ENCODE data around the gene MAPKAP1.

Gene MAPKAP1

DNA sequence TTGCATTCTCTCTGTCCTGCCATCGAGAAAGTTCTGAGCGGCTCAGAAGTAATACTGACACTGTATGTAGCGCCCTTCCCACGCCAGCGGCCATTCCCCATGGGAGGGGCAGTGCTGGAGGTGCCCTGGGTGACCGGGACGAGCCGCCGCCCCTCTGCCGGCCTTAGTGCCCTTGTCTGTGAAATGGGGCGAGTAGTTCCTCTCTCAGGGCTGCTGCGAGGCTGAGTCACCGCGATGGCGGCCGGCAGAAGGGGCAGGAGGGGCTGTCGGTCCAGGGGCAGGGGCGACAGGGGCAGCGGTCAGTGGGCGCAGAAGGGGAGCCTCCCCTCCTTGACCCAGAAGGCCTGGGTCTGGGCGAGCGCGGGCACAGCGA, 296.5 kb downstream of the MAPKAP1 start:
- ATAC-seq = no peak
- TF ChIP-seq CSDC2 (CRISPR knock-in tag; IDR thresholded peaks at IDR 0.05) = no peak
- TF ChIP-seq PPARA (CRISPR knock-in tag; IDR thresholded peaks at IDR 0.05; ENCODE audit: borderline replicate concordance) = no peak
- no peak for TF ChIP-seq ZFP3 (CRISPR knock-in tag; IDR thresholded peaks at IDR 0.05)
- TF ChIP-seq, protein P1, sequence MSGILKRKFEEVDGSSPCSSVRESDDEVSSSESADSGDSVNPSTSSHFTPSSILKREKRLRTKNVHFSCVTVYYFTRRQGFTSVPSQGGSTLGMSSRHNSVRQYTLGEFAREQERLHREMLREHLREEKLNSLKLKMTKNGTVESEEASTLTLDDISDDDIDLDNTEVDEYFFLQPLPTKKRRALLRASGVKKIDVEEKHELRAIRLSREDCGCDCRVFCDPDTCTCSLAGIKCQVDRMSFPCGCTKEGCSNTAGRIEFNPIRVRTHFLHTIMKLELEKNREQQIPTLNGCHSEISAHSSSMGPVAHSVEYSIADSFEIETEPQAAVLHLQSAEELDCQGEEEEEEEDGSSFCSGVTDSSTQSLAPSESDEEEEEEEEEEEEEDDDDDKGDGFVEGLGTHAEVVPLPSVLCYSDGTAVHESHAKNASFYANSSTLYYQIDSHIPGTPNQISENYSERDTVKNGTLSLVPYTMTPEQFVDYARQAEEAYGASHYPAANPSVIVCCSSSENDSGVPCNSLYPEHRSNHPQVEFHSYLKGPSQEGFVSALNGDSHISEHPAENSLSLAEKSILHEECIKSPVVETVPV (CRISPR knock-in tag; IDR thresholded peaks at IDR 0.05) = no peak
- TF ChIP-seq TOX (CRISPR knock-in tag; IDR thresholded peaks at IDR 0.05; ENCODE audit: borderline replicate concordance) = no peak
- TF ChIP-seq, protein P2, sequence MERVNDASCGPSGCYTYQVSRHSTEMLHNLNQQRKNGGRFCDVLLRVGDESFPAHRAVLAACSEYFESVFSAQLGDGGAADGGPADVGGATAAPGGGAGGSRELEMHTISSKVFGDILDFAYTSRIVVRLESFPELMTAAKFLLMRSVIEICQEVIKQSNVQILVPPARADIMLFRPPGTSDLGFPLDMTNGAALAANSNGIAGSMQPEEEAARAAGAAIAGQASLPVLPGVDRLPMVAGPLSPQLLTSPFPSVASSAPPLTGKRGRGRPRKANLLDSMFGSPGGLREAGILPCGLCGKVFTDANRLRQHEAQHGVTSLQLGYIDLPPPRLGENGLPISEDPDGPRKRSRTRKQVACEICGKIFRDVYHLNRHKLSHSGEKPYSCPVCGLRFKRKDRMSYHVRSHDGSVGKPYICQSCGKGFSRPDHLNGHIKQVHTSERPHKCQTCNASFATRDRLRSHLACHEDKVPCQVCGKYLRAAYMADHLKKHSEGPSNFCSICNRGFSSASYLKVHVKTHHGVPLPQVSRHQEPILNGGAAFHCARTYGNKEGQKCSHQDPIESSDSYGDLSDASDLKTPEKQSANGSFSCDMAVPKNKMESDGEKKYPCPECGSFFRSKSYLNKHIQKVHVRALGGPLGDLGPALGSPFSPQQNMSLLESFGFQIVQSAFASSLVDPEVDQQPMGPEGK (CRISPR knock-in tag; IDR thresholded peaks at IDR 0.05; ENCODE audit: borderline replicate concordance) = no peak
- TF ChIP-seq ZNF8 (CRISPR knock-in tag; IDR thresholded peaks at IDR 0.05) = no peak
- TF ChIP-seq SNAI2 (CRISPR knock-in tag; IDR thresholded peaks at IDR 0.05) = no peak
- no peak for TF ChIP-seq GLIS3 (CRISPR knock-in tag; IDR thresholded peaks at IDR 0.05)
- no peak for TF ChIP-seq ARNTL (CRISPR knock-in tag; IDR thresholded peaks at IDR 0.05; ENCODE audit: borderline replicate concordance, low read depth)
- no peak for TF ChIP-seq BACH2 (CRISPR knock-in tag; IDR thresholded peaks at IDR 0.05; ENCODE audit: borderline replicate concordance)
- TF ChIP-seq OSR1 (CRISPR knock-in tag; IDR thresholded peaks at IDR 0.05) = no peak
- TF ChIP-seq ZNF70 (CRISPR knock-in tag; IDR thresholded peaks at IDR 0.05) = no peak
- no peak for TF ChIP-seq ESRRG (CRISPR knock-in tag; IDR thresholded peaks at IDR 0.05)
- no peak for TF ChIP-seq ISL1 (CRISPR knock-in tag; IDR thresholded peaks at IDR 0.05)
- no peak for TF ChIP-seq ZFP30 (CRISPR knock-in tag; IDR thresholded peaks at IDR 0.05)
- no peak for TF ChIP-seq ZNF565 (CRISPR knock-in tag; conservative IDR thresholded peaks at IDR 0.05; ENCODE audit: low read depth)
- TF ChIP-seq ZC3H10 (CRISPR knock-in tag; IDR thresholded peaks at IDR 0.05) = no peak
- TF ChIP-seq, protein P3, sequence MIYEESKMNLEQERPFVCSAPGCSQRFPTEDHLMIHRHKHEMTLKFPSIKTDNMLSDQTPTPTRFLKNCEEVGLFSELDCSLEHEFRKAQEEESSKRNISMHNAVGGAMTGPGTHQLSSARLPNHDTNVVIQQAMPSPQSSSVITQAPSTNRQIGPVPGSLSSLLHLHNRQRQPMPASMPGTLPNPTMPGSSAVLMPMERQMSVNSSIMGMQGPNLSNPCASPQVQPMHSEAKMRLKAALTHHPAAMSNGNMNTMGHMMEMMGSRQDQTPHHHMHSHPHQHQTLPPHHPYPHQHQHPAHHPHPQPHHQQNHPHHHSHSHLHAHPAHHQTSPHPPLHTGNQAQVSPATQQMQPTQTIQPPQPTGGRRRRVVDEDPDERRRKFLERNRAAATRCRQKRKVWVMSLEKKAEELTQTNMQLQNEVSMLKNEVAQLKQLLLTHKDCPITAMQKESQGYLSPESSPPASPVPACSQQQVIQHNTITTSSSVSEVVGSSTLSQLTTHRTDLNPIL (CRISPR knock-in tag; IDR thresholded peaks at IDR 0.05; ENCODE audit: low read depth) = no peak
- TF ChIP-seq, protein P4, sequence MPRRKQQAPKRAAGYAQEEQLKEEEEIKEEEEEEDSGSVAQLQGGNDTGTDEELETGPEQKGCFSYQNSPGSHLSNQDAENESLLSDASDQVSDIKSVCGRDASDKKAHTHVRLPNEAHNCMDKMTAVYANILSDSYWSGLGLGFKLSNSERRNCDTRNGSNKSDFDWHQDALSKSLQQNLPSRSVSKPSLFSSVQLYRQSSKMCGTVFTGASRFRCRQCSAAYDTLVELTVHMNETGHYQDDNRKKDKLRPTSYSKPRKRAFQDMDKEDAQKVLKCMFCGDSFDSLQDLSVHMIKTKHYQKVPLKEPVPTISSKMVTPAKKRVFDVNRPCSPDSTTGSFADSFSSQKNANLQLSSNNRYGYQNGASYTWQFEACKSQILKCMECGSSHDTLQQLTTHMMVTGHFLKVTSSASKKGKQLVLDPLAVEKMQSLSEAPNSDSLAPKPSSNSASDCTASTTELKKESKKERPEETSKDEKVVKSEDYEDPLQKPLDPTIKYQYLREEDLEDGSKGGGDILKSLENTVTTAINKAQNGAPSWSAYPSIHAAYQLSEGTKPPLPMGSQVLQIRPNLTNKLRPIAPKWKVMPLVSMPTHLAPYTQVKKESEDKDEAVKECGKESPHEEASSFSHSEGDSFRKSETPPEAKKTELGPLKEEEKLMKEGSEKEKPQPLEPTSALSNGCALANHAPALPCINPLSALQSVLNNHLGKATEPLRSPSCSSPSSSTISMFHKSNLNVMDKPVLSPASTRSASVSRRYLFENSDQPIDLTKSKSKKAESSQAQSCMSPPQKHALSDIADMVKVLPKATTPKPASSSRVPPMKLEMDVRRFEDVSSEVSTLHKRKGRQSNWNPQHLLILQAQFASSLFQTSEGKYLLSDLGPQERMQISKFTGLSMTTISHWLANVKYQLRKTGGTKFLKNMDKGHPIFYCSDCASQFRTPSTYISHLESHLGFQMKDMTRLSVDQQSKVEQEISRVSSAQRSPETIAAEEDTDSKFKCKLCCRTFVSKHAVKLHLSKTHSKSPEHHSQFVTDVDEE (CRISPR knock-in tag; IDR thresholded peaks at IDR 0.05) = no peak

DNA sequence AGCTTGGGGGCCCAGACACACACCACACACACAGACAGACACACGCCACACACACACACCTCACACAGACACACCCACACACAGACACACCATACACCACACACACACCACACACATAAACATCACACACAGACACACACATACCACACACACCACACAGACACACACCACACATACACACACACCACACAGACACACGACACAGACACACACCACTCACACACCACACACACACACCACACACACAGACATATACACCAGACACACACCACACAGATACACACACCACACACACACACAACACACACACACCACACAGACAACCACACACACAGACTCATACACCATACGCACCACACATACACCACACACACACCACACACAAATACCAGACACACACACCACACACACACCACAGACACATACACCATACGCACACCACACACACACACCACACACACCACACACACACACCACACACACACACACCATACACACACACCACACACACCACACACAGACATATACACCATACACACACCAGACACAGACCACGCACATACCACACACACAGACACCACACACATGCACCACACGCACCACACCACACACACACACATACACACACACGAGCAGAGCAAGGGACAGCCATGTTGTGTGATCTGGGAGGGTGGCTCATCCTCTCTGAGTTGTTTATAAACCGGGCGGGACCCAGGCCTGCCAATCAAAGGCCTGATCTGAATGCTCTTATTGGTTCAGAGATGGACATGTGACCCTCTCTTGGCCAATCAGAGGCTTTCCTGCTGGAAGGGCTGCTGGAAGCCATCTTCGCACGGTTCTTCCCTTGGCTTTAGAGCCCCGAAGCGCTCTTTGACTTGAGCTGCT, 297.1 kb downstream of the MAPKAP1 start:
- TF ChIP-seq SNAI2 (CRISPR knock-in tag; IDR thresholded peaks at IDR 0.05) (no peak), TCF4 (CRISPR knock-in tag; IDR thresholded peaks at IDR 0.05; ENCODE audit: borderline replicate concordance) (no peak), CSDC2 (CRISPR knock-in tag; IDR thresholded peaks at IDR 0.05) (no peak), ZNF8 (CRISPR knock-in tag; IDR thresholded peaks at IDR 0.05) (no peak), ESRRG (CRISPR knock-in tag; IDR thresholded peaks at IDR 0.05) (no peak), ARNTL (CRISPR knock-in tag; IDR thresholded peaks at IDR 0.05; ENCODE audit: borderline replicate concordance, low read depth) (no peak), ZFP30 (CRISPR knock-in tag; IDR thresholded peaks at IDR 0.05) (no peak)
- TF ChIP-seq, protein P3 (CRISPR knock-in tag; IDR thresholded peaks at IDR 0.05; ENCODE audit: low read depth) = no peak
- TF ChIP-seq, protein P2 (CRISPR knock-in tag; IDR thresholded peaks at IDR 0.05; ENCODE audit: borderline replicate concordance) = no peak
- ATAC-seq = no peak
